Panc1 (cell line): Measurements from ENCODE around the gene CIB4.

Source experiments
- CTCF ChIP-seq: fragments of 450-650 bp; IDR thresholded peaks from 2 replicates; pipeline ENCODE4 v1.5.1; 2017; ENCODE audit warnings: mild to moderate bottlenecking
- POLR2AphosphoS5 ChIP-seq: IDR thresholded peaks from 2 replicates; pipeline ENCODE4 v1.6.1; 2012; ENCODE audit warnings: mild to moderate bottlenecking, low read depth, low read length, moderate library complexity
- REST ChIP-seq, 2 experiments: IDR thresholded peaks; 2 replicates each; pipeline ENCODE4 v1.6.1; 2011 to 2012; ENCODE audit warnings: low read depth in 2 of 2, control low read depth in 1 of 2, low read length in 1 of 2, mild to moderate bottlenecking in 1 of 2, moderate library complexity in 1 of 2; ENCODE audit not compliant: insufficient read depth in 1 of 2
- SIN3A ChIP-seq: IDR thresholded peaks from 2 replicates; pipeline ENCODE4 v1.6.1; 2012; ENCODE audit warnings: low read depth, mild to moderate bottlenecking, low read length, moderate library complexity, borderline replicate concordance; ENCODE audit not compliant: insufficient read depth
- TCF7L2 ChIP-seq: IDR thresholded peaks from 2 replicates; pipeline ENCODE4 v1.6.1; 2011; ENCODE audit warnings: mild to moderate bottlenecking, low read depth, low read length, inconsistent platforms

GRCh38 chr2:26685341-26685740, 44.2 kb upstream of the CIB4 start:
- TF ChIP-seq CTCF (no peak), REST (IDR thresholded peaks at IDR 0.05; ENCODE audit: insufficient read depth in 1 of 2, low read depth in 2 of 2, low read length in 1 of 2) (no peak), POLR2AphosphoS5 (no peak), SIN3A (no peak), TCF7L2 (no peak)
